MCF 10A (cell line): ENCODE results near the gene TMEM201. TPM values are rescaled to one million over a fixed set of nuclear protein-coding genes. Genes with fewer than 3 reads are reported as not detected.

Experiments used
- BruUV-seq: library from RNA; stranded (reverse); fragments of 400-500 nt; replicated peaks from 2 replicates; lab custom pipeline; 2021; lab: Mats Ljungman, UMichigan
- CTCF ChIA-PET: fragments of 300-600 bp; sonication (Branson Sonifier 250); formaldehyde crosslinking; extraction: SDS; loops from one replicate; lab custom pipeline; 2021; ENCODE audit warnings: antibody characterized with exemption, inconsistent platforms; lab: Yijun Ruan, JAX
- POLR2A ChIA-PET: fragments of 300-600, 350-650 bp; sonication (Branson Sonifier 250); formaldehyde crosslinking; extraction: SDS; loops from one replicate; lab custom pipeline; 2020; ENCODE audit warnings: antibody characterized with exemption, inconsistent platforms; lab: Yijun Ruan, JAX
- DNase-seq: peaks from one replicate; pipeline ENCODE4 v3.0.0-alpha.2; 2018; ENCODE audit not compliant: unreplicated experiment
- H3K27ac Mint-ChIP-seq: one replicate; pipeline ENCODE4 v1.8.0; 2022; ENCODE audit warnings: mild to moderate bottlenecking, low read depth, mixed read lengths; ENCODE audit not compliant: unreplicated experiment
- H3K27me3 Mint-ChIP-seq: one replicate; pipeline ENCODE4 v1.8.0; 2022; ENCODE audit warnings: mixed read lengths; ENCODE audit not compliant: insufficient read depth, unreplicated experiment
- H3K36me3 Mint-ChIP-seq: one replicate; pipeline ENCODE4 v1.8.0; 2022; ENCODE audit warnings: mild to moderate bottlenecking, moderate library complexity, mixed read lengths; ENCODE audit not compliant: insufficient read depth, unreplicated experiment
- H3K4me1 Mint-ChIP-seq: one replicate; pipeline ENCODE4 v1.8.0; 2022; ENCODE audit warnings: mixed read lengths; ENCODE audit not compliant: insufficient read depth, unreplicated experiment
- H3K4me3 Mint-ChIP-seq: one replicate; pipeline ENCODE4 v1.8.0; 2022; ENCODE audit warnings: mild to moderate bottlenecking, moderate library complexity, mixed read lengths; ENCODE audit not compliant: unreplicated experiment
- H3K9me3 Mint-ChIP-seq: one replicate; pipeline ENCODE4 v1.8.0; 2022; ENCODE audit warnings: mixed read lengths; ENCODE audit not compliant: unreplicated experiment
- CTCF ChIP-seq: fragments of 200-600 bp; IDR thresholded peaks from one replicate; pipeline ENCODE4 v1.8.0; 2022; ENCODE audit warnings: antibody characterized with exemption, mild to moderate bottlenecking; ENCODE audit not compliant: unreplicated experiment
- intact Hi-C: fragments of 100-400 bp; cut with micrococcal nuclease; formaldehyde crosslinking; loops from 2 replicates; pipeline ENCODE4 v1.14.1; 2022
- total RNA-seq: library from RNA; stranded (reverse); gene quantifications from 2 replicates; pipeline ENCODE4 v1.2.3, GENCODE V29; 2022

The TMEM201 gene
- total RNA-seq, 1 experiment from 2014 or later: 11.1 TPM

GRCh38 chr1:9553736-9554144, 35.0 kb upstream of the TMEM201 start:
- Mint-ChIP-seq H3K9me3 (no peaks in the 10 kb centered on the region), H3K4me1 (peaks cover 10% of the 10 kb centered on the region), H3K27me3 (no peaks in the 10 kb centered on the region), H3K27ac (no peak overlapping the region), H3K36me3 (peaks cover 28% of the 10 kb centered on the region), H3K4me3 (no peak overlapping the region)
- intact Hi-C loops: no loop called here
- ChIA-PET POLR2A (interaction anchor here (1.0 to 3.3 kb wide), 3 partner anchors 13 to 16 kb away, joined by 5 to 15 read pairs (median 6); partner anchors contain the start of gene SLC25A33), CTCF (interaction anchor here (0.6 to 1.5 kb wide), 6 partner anchors 14 to 634 kb away, joined by 3 to 4 read pairs (median 3); no protein-coding TSS in a partner anchor)
- no TSS peak for BruUV-seq
- TF ChIP-seq CTCF: no peak
- DNase-seq: no peak

GRCh38 chr1:9555942-9556341, 32.8 kb upstream of the TMEM201 start:
- DNase-seq: no peak
- ChIA-PET POLR2A (interaction anchor here (0.6 to 3.3 kb wide), 9 partner anchors 9 to 370 kb away, joined by 3 to 15 read pairs (median 3); partner anchors contain the start of gene SLC25A33), CTCF (interaction anchor here (0.7 to 1.0 kb wide), 2 partner anchors 63 to 289 kb away, joined by 3 read pairs; no protein-coding TSS in a partner anchor)
- intact Hi-C loops: no loop called here
- H3K9me3 Mint-ChIP-seq: no peaks in the 10 kb centered on the region
- peaks cover 10% of the 10 kb centered on the region for H3K4me1 Mint-ChIP-seq
- no peak overlapping the region for H3K4me3 Mint-ChIP-seq
- no peak for TF ChIP-seq CTCF
- BruUV-seq: no TSS peak
- H3K36me3 Mint-ChIP-seq: peaks cover 37% of the 10 kb centered on the region
- H3K27me3 Mint-ChIP-seq: no peaks in the 10 kb centered on the region
- no peak overlapping the region for H3K27ac Mint-ChIP-seq

GRCh38 chr1:9557624-9558023, 31.1 kb upstream of the TMEM201 start:
- ChIA-PET POLR2A (no interaction called here), CTCF (interaction anchor here (0.9 kb wide), 1 partner anchor 308 kb away, joined by 3 read pairs; no protein-coding TSS in a partner anchor)
- Mint-ChIP-seq H3K4me1 (peaks cover 15% of the 10 kb centered on the region), H3K9me3 (no peaks in the 10 kb centered on the region), H3K27me3 (no peaks in the 10 kb centered on the region), H3K36me3 (peaks cover 42% of the 10 kb centered on the region), H3K27ac (no peak overlapping the region), H3K4me3 (no peak overlapping the region)
- intact Hi-C loops: no loop called here
- DNase-seq: no peak
- no peak for TF ChIP-seq CTCF
- no TSS peak for BruUV-seq

DNA sequence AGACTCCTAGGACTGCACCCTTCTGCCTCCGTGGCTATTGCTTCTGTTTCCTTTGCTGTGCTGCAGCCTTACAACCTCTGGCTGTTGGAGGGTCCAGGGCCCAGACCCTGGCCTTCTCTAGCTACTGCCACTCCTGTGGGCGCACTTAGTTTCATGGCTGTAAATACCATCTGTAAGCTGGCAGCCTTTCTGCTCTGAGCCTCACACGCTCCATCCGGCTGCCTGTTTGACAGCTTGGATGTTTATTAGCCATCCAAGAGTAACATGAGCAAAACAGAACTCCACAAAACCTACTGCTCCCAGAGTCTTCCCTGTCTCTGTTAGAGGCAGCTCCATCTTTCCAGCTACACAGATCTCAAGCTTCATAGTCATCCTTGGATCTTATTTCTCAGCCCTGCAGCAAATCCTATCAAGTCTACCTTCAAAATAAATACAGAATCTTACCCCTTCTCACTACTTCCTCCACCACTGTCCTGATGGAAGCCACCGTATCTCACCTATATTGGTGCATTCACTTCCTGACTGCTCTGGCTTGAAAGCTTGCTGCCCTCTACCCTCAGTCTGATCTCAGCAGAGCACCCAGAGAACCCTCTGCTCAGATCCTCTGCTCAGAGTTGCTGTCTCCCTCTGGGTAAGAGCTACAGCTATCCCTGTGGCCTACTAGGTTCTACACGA, 30.3 kb upstream of the TMEM201 start:
- Mint-ChIP-seq H3K4me3 (no peak overlapping the region), H3K4me1 (peaks cover 15% of the 10 kb centered on the region), H3K27me3 (no peaks in the 10 kb centered on the region), H3K27ac (no peak overlapping the region), H3K9me3 (no peaks in the 10 kb centered on the region), H3K36me3 (peaks cover 39% of the 10 kb centered on the region)
- POLR2A ChIA-PET: interaction anchor here (0.8 kb wide), 1 partner anchor 13 kb away, joined by 3 read pairs; no protein-coding TSS in a partner anchor
- CTCF ChIA-PET: interaction anchor here (0.7 to 0.9 kb wide), 2 partner anchors 273 to 307 kb away, joined by 3 read pairs; no protein-coding TSS in a partner anchor
- no TSS peak for BruUV-seq
- no peak for TF ChIP-seq CTCF
- intact Hi-C loops: no loop called here
- no peak for DNase-seq
